Measurements from ENCODE around the gene ATOX1.

The ATOX1 gene

DNA sequence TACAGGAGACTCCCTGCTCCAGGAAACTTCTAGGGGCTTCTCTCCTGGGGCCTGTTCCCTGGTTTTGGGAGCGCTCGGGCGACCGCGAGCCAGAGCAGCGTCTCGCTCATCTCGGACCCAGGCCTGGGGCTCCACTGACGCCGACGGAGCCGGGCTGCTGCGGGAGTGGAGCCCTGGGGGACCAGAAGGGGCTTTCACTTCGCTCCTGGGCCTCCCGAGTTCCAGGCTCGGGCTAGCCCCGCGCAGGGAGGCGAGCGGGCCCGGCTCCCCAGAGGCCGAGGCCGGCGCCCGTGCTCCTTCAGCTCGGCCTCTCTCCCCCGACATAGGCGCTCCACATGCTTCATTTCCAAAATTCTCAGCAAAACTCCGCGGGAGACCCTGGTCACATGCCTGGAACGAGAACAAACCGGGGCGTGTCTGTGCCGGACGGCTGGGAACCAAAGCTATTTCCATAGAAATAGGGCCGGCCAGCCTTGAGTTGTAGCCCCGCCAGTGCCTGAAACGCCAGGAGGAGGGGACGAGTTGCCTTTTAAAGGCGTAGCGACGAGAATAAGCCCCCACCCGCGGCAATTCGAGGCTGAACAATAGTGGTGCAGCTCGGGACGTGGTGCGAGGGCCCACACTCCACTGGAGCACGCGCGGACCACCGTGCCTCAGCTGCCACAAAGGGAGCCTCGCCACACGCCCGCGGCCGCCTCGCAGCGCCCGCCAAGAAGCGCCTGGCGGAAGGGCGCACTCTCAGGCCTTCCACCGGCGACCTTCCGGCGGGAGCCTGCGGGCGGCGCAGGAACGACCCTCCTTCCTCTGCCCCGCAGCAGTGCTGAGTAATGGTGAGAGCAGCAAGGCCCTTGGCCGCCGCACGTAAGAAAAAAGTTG is 12.2 kb upstream of the ATOX1 start:
- peak; percentile 67 for DNase-seq (ENCODE audit: low spot score)

- no peak for DNase-seq (ENCODE audit: low spot score)
Measured at GRCh38 chr5:151766975-151767374, 8.5 kb upstream of the ATOX1 start.

DNA sequence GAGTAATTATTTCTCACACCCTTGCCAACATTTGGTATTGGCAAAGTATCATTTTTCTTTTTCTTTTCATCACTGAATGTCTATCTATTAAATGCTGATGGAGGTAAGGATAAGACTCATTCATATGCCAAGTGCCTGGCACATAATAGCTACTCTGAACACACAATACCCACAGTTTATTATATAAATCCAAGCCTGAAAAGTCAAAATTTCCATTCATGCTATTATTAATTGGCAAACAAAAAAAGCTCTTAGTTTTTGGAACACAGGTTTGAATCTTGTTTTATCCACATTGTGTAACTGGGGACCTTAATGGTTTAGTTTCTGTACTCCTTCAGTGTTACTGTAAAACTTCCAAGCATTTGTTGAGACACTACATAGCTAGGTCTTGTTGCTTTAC is 6.4 kb upstream of the ATOX1 start:
- no peak for DNase-seq (ENCODE audit: low spot score)

GRCh38 chr5:151758141-151758429 is 346 bp downstream of the ATOX1 start:
- peak; percentile 46 for DNase-seq (ENCODE audit: low spot score)

DNA sequence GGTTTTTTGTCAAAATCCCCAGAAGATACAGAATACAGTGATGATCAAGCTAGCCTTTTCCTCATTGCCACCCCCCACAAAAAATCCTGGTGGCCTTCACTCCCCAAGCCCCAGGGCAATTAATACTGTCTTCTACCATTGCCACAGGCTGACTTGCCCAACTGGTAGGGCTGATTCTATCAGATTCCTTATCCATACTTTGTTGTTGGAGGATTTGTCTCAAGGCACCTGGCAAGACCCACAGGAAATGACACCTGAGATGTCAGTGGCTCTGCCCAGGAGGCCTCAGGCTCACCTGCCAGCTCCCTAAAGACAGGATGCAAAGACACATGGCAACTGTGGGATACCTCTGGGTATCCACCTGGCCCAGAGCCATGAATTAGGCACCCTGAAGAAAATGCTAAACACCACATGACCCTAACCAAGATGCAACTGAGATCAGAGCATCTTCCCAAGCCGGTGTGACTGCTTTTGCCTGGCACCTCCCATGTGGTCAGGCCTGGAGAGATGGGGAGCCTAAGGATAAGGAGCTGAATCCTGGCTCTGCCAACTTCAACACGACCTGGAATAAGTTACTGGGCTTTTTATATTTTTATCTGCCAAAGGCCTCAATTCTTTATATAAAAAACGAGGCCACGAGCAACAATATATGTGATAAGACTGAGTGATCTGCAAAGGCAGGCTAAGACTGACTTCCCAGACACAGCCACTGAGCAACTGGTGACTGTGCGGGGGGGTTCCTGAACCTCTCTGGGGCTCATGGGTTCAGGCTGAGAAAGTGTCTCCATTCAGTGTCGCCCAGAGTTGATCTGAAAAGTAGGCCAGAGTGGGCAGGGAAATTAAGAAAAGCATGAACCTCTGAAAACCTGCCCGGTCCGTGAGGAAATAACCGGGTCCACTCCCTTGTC is 944 bp downstream of the ATOX1 start:
- DNase-seq (ENCODE audit: low spot score): no peak

- no peak for DNase-seq (ENCODE audit: low spot score)
Measured at GRCh38 chr5:151755383-151755782, 3.0 kb downstream of the ATOX1 start.

DNA sequence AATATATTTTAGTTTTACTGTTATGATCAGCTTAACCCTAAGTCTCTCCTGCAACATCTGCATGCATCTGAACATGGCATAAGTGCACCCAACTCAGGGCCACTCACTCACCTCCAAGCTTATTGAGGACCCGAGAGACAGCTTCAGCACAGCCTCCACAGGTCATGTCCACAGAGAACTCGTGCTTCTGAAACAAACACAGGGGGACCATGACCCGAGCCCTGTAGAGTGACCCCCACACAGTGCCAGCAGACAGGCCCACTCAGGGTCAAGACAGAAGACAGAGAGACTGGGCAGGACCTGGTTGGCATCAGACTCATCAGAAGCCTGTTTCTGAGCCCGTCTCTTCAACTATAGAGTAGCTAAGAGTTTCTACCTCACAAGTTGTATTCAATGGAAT is 6.8 kb downstream of the ATOX1 start:
- no peak for DNase-seq (ENCODE audit: low spot score)

DNA sequence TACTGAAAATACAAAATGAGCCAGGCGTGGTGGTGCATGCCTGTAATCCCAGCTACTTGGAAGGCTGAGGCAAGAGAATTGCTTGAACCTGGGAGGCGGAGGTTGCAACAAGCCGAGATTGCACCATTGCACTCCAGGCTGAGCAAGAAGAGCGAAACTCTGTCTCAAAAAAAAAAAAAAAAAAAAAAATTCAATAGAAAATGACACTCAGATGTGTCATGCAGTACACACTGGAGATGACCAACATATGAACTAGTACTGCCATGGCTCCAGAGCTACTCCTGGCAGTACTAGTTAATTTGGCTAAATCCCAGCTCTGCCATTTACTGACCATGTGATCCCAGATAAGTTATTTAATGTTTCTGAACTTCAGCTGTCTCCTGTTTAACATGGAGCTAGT is 7.3 kb downstream of the ATOX1 start:
- DNase-seq (ENCODE audit: low spot score): no peak

- DNase-seq (ENCODE audit: low spot score): no peak
Measured at GRCh38 chr5:151750121-151750520, 8.3 kb downstream of the ATOX1 start.

- no peak for DNase-seq (ENCODE audit: low spot score)
Measured at GRCh38 chr5:151745071-151745705, 13.2 kb downstream of the ATOX1 start.

DNA sequence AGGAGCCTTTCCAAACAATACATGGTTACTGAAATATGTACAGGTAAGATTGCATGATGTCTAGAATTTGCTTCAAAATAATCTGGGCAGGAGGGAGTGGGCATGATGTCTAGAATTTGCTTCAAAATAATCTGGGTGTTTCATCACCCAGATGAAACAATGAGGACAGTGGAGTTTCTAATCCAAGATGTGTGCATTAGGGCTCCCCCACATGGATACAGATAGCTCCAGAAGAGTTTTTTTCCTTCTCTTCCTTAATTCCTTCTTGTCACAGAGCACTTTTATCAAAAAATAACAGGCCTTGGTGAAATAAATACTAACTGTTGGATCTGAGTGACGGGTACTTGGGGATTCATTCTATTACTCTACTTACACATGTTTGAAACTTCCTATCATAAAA is 14.9 kb downstream of the ATOX1 start:
- DNase-seq (ENCODE audit: low spot score): no peak

DNA sequence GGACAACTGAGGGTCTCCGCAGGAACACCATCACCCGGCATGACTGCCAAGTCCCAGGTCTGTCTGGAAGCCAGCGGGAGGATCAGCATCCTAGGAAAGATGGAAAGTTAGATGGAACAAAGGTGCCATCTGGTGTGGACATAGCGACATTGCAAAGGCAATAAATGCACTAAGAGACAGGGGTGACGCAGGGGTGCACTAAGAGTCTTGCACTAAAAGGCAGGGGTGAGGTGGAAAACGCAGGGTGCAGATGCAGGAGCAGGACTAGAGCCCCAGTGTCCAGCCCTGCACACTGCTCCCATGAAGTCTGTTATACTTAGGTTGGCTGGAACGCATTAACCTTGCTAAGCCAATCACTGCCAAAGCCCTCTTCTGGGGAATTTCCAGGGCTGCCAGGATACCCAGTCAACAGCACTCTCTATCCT is 15.5 kb downstream of the ATOX1 start:
- DNase-seq (ENCODE audit: low spot score): peak; percentile 83

DNA sequence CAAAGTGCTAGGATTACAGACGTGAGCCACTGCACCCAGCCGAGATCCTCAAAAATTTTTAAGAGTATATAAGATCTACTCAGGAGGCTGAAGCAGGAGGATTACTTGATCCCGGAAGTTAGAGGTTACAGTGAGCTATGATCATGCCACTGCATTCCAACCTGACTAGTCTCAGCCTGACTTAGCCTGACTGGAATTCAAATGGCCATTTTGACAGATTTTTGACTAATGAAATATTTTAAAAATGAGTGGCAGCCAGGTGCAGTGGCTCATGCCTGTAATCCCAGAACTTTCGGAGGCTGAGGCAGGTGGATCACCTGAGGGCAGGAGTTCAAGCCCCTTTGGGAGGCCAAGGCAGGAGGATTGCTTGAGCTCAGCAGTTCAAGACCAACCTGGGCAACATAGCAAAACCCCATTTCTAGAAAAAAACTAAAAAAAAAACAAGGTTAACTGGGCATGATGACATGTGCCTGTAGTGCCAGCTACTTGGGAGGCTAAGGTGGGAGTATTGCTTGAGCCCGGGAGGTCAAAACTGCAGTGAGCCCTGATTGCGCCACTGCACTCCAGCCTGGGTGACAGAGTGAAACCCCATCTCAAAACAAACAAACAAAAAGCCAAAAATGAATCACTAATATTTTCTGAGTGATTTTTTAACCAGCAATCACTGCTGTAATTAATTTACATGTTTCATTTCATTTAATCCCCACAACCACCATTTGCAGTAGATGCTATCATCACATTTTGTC is 16.6 kb downstream of the ATOX1 start:
- no peak for DNase-seq (ENCODE audit: low spot score)

GRCh38 chr5:151740958-151741373 is 17.5 kb downstream of the ATOX1 start:
- DNase-seq (ENCODE audit: low spot score): no peak

DNA sequence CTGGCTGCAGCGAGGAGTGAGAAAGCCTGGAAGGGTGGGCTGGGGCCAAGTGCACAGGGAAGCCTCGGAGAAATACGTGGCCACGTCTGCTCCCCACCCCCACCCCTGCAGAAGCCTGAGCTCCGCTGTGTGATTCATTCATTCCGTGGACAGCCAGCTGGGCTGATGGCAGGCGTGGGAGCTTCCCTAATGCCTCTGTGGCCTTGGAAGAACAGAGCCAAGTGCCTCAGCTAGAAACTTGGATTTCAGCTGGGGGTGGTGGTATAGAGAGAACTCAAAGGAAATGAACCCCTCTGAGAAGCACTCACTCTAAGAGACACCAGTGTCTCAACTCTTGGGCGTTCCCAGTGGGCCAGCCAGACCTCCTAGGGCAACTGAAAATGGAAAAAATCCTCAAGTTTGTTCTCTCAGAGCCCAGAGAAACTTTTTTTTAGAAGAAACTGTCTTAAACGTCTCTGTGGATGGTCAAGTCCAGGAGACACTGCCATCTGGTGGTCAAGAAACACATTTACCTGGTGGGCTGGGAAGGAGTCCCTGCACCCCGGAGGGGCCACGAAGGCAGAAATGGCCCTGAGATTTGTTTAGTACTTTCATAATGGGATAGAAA is 18.0 kb downstream of the ATOX1 start:
- DNase-seq (ENCODE audit: low spot score): peak; percentile 84

- peak; percentile 53 for DNase-seq (ENCODE audit: low spot score)
Measured at GRCh38 chr5:151739939-151740335, 18.5 kb downstream of the ATOX1 start.

GRCh38 chr5:151739395-151739794 is 19.0 kb downstream of the ATOX1 start:
- no peak for DNase-seq (ENCODE audit: low spot score)

- no peak for DNase-seq (ENCODE audit: low spot score)
Measured at GRCh38 chr5:151738125-151738848, 20.1 kb downstream of the ATOX1 start.

DNA sequence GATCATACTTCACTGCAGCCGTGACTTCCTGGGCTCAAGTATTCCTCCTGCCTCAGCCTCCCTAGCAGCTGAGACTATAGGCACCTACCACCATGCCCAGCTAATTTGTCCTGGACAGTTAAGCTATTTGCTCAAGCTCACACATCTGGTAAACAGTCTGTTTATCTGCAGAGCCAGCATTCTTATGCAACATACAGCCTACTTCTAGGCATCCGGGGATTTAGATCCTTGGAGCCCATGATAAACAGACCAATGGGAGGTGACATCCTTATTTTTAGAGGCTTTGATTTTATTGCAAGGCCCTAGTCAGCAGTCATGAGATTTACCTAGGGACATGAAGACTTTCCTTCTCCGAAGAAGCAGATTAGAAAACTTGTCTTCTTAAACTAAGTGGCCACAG is 21.0 kb downstream of the ATOX1 start:
- DNase-seq (ENCODE audit: low spot score): no peak

DNA sequence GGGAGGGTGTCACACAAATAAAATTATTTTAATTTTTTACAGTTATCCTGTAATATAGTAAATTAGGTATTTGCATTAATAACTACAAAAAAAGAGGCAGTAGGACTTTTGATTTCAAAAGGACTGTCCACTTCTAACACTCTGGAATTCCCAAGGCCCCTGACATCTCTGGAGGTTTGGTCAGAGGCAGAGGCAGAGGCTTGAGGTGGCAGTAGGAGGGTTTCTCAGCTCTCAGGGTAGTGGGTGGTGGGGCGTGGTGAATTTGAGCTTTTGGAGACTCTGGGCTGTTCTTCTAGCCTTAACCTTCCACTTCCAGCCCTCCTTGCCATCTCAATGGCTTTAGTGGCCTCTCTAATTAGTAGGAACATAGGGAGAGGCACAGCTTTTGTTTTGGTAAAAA is 22.8 kb downstream of the ATOX1 start:
- no peak for DNase-seq (ENCODE audit: low spot score)

DNA sequence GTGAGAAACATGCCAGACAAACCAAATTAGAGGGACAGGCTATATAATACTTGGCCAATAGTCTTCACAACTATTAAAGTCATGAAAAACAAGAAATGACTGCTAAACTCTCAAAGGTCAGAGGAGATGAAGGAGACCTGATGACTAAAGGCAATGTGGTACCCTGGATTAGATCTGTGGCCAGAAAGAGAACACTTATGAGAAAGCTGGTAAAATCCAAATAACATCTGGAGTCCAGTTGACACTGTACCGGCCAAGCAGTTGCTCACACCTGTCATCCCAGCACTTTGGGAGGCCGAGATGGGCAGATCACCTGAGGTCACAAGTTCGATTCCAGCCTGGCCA is 24.4 kb downstream of the ATOX1 start:
- no peak for DNase-seq (ENCODE audit: low spot score)
